Testis (tissue), 3 donors: ENCODE measurements around the gene EFCAB14. TPM values are rescaled to one million over a fixed set of nuclear protein-coding genes. Genes with fewer than 3 reads are reported as not detected.

Experiments
- DNase-seq: peaks from one replicate; pipeline ENCODE4 v3.0.0-alpha.2; 2019
- H3K27ac ChIP-seq, 2 donors: fragments of 200-600 bp; sonication (generic); one replicate each; pipeline ENCODE4 v1.5.1; 2019
- H3K27me3 ChIP-seq: fragments of 200-600 bp; sonication (generic); one replicate; pipeline ENCODE4 v1.5.1; 2019
- H3K36me3 ChIP-seq: fragments of 200-600 bp; sonication (generic); one replicate; pipeline ENCODE4 v1.5.1; 2017; ENCODE audit warnings: low read depth; ENCODE audit errors: missing control alignments
- H3K4me1 ChIP-seq: fragments of 200-600 bp; sonication (generic); one replicate; pipeline ENCODE4 v1.5.1; 2019
- H3K4me3 ChIP-seq, 2 donors: fragments of 200-600 bp; sonication (generic); one replicate each; pipeline ENCODE4 v1.5.1; 2017 to 2019
- H3K9me3 ChIP-seq: fragments of 200-600 bp; sonication (generic); one replicate; pipeline ENCODE4 v1.5.1; 2017
- CTCF ChIP-seq, 3 experiments: fragments of 450-650 bp in 2 of 3; fragments of 200-600 bp in 1 of 3; sonication (generic) in 1 of 3; IDR thresholded peaks; one replicate each; pipeline ENCODE4 v1.5.1; 2016 to 2019; ENCODE audit warnings: antibody characterized with exemption in 3 of 3, mild to moderate bottlenecking in 2 of 3, moderate library complexity in 1 of 3
- POLR2A ChIP-seq: fragments of 450-650 bp; IDR thresholded peaks from one replicate; pipeline ENCODE4 v1.6.1; 2017; ENCODE audit warnings: antibody characterized with exemption, mild to moderate bottlenecking, moderate library complexity
- WGBS, 2 donors: methylation state at CpG; one replicate each; pipeline ENCODE4 v1.1.5; 2018; 5-methylcytosine and 5-hydroxymethylcytosine counted together
- intact Hi-C: fragments of 100-400 bp; cut with DNase I; formaldehyde crosslinking; loops from one replicate; pipeline ENCODE4 v1.15.1; 2023; ENCODE audit warnings: low total_unique reads
- polyA plus RNA-seq: library from polyadenylated mRNA; stranded (reverse); fragments of 350-450 nt; fragmentation: Illumina TruSeq; extraction: RNeasy Lipid Tissue Mini Kit (QIAGEN cat#74804); gene quantifications from one replicate; pipeline ENCODE4 v1.2.3, GENCODE V29; 2014; ENCODE audit warnings: low read depth, low replicate concordance; ENCODE audit not compliant: insufficient read depth
- total RNA-seq, 2 donors: library from RNA; depleted of rRNA; stranded (reverse); fragments of >200 nt; gene quantifications; one replicate each; pipeline ENCODE4 v1.2.3, GENCODE V29; 2016

EFCAB14 gene
- total and polyA plus RNA-seq, 3 donors from 2014 or later = 76.6 to 94.0 (median 77.8) TPM

GRCh38 chr1:46719689-46720088, 775 bp upstream of the EFCAB14 start:
- DNase-seq = no peak
- intact Hi-C loops = loop anchor here (5.0 kb wide), 1 partner anchor 187 kb away; no protein-coding TSS in a partner anchor
- Histone ChIP-seq H3K27ac (no peak overlapping the region), H3K4me1 (peaks cover 15% of the 10 kb centered on the region), H3K9me3 (no peaks in the 10 kb centered on the region), H3K36me3 (no peaks in the 10 kb centered on the region), H3K27me3 (no peaks in the 10 kb centered on the region), H3K4me3 (peak overlapping the region; percentile 90 to 95)
- 7 to 16% methylated on average over 3 of the region's 3 CpGs for WGBS, 2 donors
- TF ChIP-seq CTCF (IDR thresholded peaks at IDR 0.05) (no peak), POLR2A (no peak)

GRCh38 chr1:46718340-46718726, 581 bp downstream of the EFCAB14 start:
- H3K36me3 ChIP-seq = no peaks in the 10 kb centered on the region
- H3K27ac ChIP-seq = peak overlapping the region; percentile 67 to 80
- no peaks in the 10 kb centered on the region for H3K9me3 ChIP-seq
- H3K27me3 ChIP-seq = no peaks in the 10 kb centered on the region
- intact Hi-C loops = no loop called here
- WGBS, 2 donors = 1% methylated on average over 11 to 12 of the region's 12 CpGs
- TF ChIP-seq POLR2A (no peak), CTCF (IDR thresholded peaks at IDR 0.05) (no peak)
- peaks cover 15% of the 10 kb centered on the region for H3K4me1 ChIP-seq
- H3K4me3 ChIP-seq = peak overlapping the region; percentile 90 to 95
- DNase-seq = no peak

- Histone ChIP-seq H3K9me3 (no peaks in the 10 kb centered on the region), H3K4me1 (peaks cover 15% of the 10 kb centered on the region), H3K27ac (no peak overlapping the region), H3K4me3 (peak overlapping the region in 1 of 2 donors; percentile 90), H3K27me3 (no peaks in the 10 kb centered on the region), H3K36me3 (no peaks in the 10 kb centered on the region)
- 61 to 66% methylated on average over 9 of the region's 9 CpGs for WGBS, 2 donors
- no peak for DNase-seq
- TF ChIP-seq POLR2A (no peak), CTCF (IDR thresholded peaks at IDR 0.05) (no peak)
- intact Hi-C loops = no loop called here
Observed at GRCh38 chr1:46717654-46718053, 1.3 kb downstream of the EFCAB14 start.

- intact Hi-C loops = no loop called here
- TF ChIP-seq CTCF (IDR thresholded peaks at IDR 0.05) (no peak), POLR2A (no peak)
Observed at GRCh38 chr1:46714976-46715375, 3.9 kb downstream of the EFCAB14 start.

GRCh38 chr1:46708121-46708520, 10.8 kb downstream of the EFCAB14 start:
- Histone ChIP-seq H3K4me3 (no peak overlapping the region), H3K27ac (no peak overlapping the region), H3K36me3 (no peaks in the 10 kb centered on the region), H3K9me3 (no peaks in the 10 kb centered on the region), H3K27me3 (no peaks in the 10 kb centered on the region), H3K4me1 (no peaks in the 10 kb centered on the region)
- WGBS, 2 donors = 95 to 100% methylated on average over 1 of the region's 1 CpG
- no peak for DNase-seq
- intact Hi-C loops = no loop called here
- TF ChIP-seq CTCF (IDR thresholded peaks at IDR 0.05) = no peak
- no peak for TF ChIP-seq POLR2A

More at GRCh38 chr1:46714976-46715375, 3.9 kb downstream of the EFCAB14 start:
- Histone ChIP-seq H3K27ac (no peak overlapping the region), H3K27me3 (no peaks in the 10 kb centered on the region), H3K36me3 (no peaks in the 10 kb centered on the region), H3K4me3 (no peak overlapping the region), H3K4me1 (peaks cover 15% of the 10 kb centered on the region), H3K9me3 (no peaks in the 10 kb centered on the region)
- no peak for DNase-seq
- 75 to 83% methylated on average over 3 of the region's 3 CpGs for WGBS, 2 donors
